Lower leg skin (tissue), 4 donors: ENCODE data around the gene CENPP. TPM values are rescaled to one million over a fixed set of nuclear protein-coding genes. Genes with fewer than 3 reads are reported as not detected.
"Not testable (repeated sequence)": the region's sequence is repeated elsewhere in the genome, so short reads cannot be mapped to it uniquely, and the experiment has no call there.

Experiments
- DNase-seq, 2 donors: peaks; one replicate each; pipeline ENCODE4 v3.0.0-alpha.2; 2019; ENCODE audit warnings: low spot score in 2 of 2
- H3K4me3 ChIP-seq: fragments of 200-600 bp; sonication (generic); 2 replicates; pipeline ENCODE4 v1.5.1; 2017; ENCODE audit warnings: mild to moderate bottlenecking, low read depth; ENCODE audit not compliant: poor library complexity, severe bottlenecking
- CTCF ChIP-seq, 3 donors: fragments of 450-650 bp; IDR thresholded peaks; one replicate each; pipeline ENCODE4 v1.5.1; 2016; ENCODE audit warnings: antibody characterized with exemption in 3 of 3, mild to moderate bottlenecking in 3 of 3, moderate library complexity in 2 of 3
- POLR2A ChIP-seq, 2 donors: fragments of 450-650 bp; IDR thresholded peaks; one replicate each; pipeline ENCODE4 v1.6.1; 2016 to 2017; ENCODE audit warnings: antibody characterized with exemption in 2 of 2, mild to moderate bottlenecking in 1 of 2, moderate library complexity in 1 of 2
- WGBS, 2 donors: methylation state at CpG; one replicate each; pipeline ENCODE4 v1.1.5; 2018; 5-methylcytosine and 5-hydroxymethylcytosine counted together
- intact Hi-C: fragments of 100-400 bp; cut with DNase I; formaldehyde crosslinking; loops from one replicate; pipeline ENCODE4 v1.15.0; 2023; ENCODE audit warnings: low total_unique reads
- total RNA-seq, 4 donors: library from RNA; depleted of rRNA; stranded (reverse); fragments of >200 nt; gene quantifications; one replicate each; pipeline ENCODE4 v1.1.0, GENCODE V29; 2016

Gene CENPP
- total RNA-seq, 4 donors from 2014 or later, result 7.8 to 28.8 (median 12.2) TPM

GRCh38 chr9:92620845-92621244 is 295.1 kb downstream of the CENPP start:
- no peak overlapping the region for H3K4me3 ChIP-seq

GRCh38 chr9:92623936-92624335 is 298.2 kb downstream of the CENPP start:
- H3K4me3 ChIP-seq, intact Hi-C loops: not testable (repeated sequence)
- DNase-seq, result peak in 1 of 2 donors; percentile 52
- WGBS, 2 donors, result 89 to 97% methylated on average over 3 of the region's 3 CpGs

More at GRCh38 chr9:92620845-92621244, 295.1 kb downstream of the CENPP start:
- TF ChIP-seq CTCF (IDR thresholded peaks at IDR 0.05) (no peak), POLR2A (IDR thresholded peaks at IDR 0.05) (no peak)
- WGBS, 2 donors, result 90 to 95% methylated on average over 5 of the region's 5 CpGs
- intact Hi-C loops, result no loop called here
- DNase-seq, result peak in 1 of 2 donors; percentile 82

GRCh38 chr9:92626484-92626883 is 300.7 kb downstream of the CENPP start:
- TF ChIP-seq POLR2A (IDR thresholded peaks at IDR 0.05) (no peak), CTCF (IDR thresholded peaks at IDR 0.05) (no peak)
- intact Hi-C loops, result no loop called here
- no peak for DNase-seq
- no peak overlapping the region for H3K4me3 ChIP-seq

GRCh38 chr9:92627651-92628050 is 301.9 kb downstream of the CENPP start:
- 72 to 75% methylated on average over 5 of the region's 5 CpGs for WGBS, 2 donors
- no peak for TF ChIP-seq POLR2A (IDR thresholded peaks at IDR 0.05)
- no peak for TF ChIP-seq CTCF (IDR thresholded peaks at IDR 0.05)
- intact Hi-C loops, result no loop called here

GRCh38 chr9:92631452-92632343 is 305.9 kb downstream of the CENPP start:
- 87 to 92% methylated on average over 13 of the region's 13 CpGs for WGBS, 2 donors
- no peak overlapping the region for H3K4me3 ChIP-seq
- no peak for DNase-seq
- intact Hi-C loops, result loop anchor here (5.0 to 10.0 kb wide), 2 partner anchors 304 to 487 kb away; partner anchors contain the start of genes CENPP and NOL8
- TF ChIP-seq POLR2A (IDR thresholded peaks at IDR 0.05), result no peak
- no peak for TF ChIP-seq CTCF (IDR thresholded peaks at IDR 0.05)

More at GRCh38 chr9:92627651-92628050, 301.9 kb downstream of the CENPP start:
- no peak overlapping the region for H3K4me3 ChIP-seq
- DNase-seq, result no peak

- 88 to 91% methylated on average over 5 of the region's 5 CpGs for WGBS, 2 donors
- TF ChIP-seq POLR2A (IDR thresholded peaks at IDR 0.05) (no peak), CTCF (IDR thresholded peaks at IDR 0.05) (no peak)
- peak in 1 of 2 donors; percentile 77 for DNase-seq
- intact Hi-C loops, result loop anchor here (5.0 to 10.0 kb wide), 2 partner anchors 305 to 488 kb away; partner anchors contain the start of genes CENPP and NOL8
- no peak overlapping the region for H3K4me3 ChIP-seq
Measured at GRCh38 chr9:92632641-92633040, 306.9 kb downstream of the CENPP start.
